HepG2 (cell line): Measurements from ENCODE around the gene ARHGAP26.

ENCODE experiments used
- MEIS2 ChIP-seq: sonication (generic); formaldehyde crosslinking; IDR thresholded peaks from 2 replicates; pipeline ENCODE4 v1.9.0; 2021; ENCODE audit warnings: mild to moderate bottlenecking, missing genetic modification reagents
- PRPF4 ChIP-seq: fragments of 200-400 bp; formaldehyde crosslinking; IDR thresholded peaks from 2 replicates; pipeline ENCODE4 v1.6.1; 2016; ENCODE audit warnings: low read length, low read depth; ENCODE audit not compliant: poor library complexity, severe bottlenecking
- RFX5 ChIP-seq: IDR thresholded peaks from 2 replicates; pipeline ENCODE4 v1.6.1; 2011; ENCODE audit warnings: low read depth, low read length, improper control_type of control experiment
- ZFP36 ChIP-seq: fragments of 150-350 bp; IDR thresholded peaks from 2 replicates; pipeline ENCODE4 v1.6.1; 2018; ENCODE audit warnings: borderline replicate concordance, low read length, low read depth; ENCODE audit not compliant: partially characterized antibody
- TF ChIP-seq, protein P1 (sequence below): IDR thresholded peaks from 2 replicates; pipeline ENCODE4 v1.6.1; 2016; ENCODE audit warnings: missing compliant biosample characterization, missing genetic modification reagents, borderline replicate concordance

DNA sequence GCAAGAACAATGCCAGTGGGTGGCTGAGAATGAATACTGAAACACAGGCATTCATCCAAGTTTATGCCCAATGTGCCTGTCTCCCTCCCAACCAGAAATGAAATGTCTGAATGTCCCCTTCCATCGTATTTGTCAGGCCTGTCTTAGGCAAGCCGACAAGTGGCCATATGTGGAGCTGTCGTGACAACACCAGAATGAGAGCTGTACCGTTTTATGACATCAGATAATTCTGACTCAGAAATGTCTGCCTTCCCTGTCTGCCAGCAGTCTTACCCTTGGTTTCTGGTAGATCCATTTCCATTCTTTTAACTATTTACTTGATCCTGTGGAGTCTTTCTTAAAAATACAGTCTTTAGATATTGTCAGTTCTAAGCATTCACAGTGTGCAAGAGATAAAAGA lies 421.5 kb downstream of the ARHGAP26 start:
- TF ChIP-seq PRPF4 (no peak), ZFP36 (no peak), MEIS2 (CRISPR knock-in tag) (no peak), RFX5 (no peak)
- TF ChIP-seq, protein P1, sequence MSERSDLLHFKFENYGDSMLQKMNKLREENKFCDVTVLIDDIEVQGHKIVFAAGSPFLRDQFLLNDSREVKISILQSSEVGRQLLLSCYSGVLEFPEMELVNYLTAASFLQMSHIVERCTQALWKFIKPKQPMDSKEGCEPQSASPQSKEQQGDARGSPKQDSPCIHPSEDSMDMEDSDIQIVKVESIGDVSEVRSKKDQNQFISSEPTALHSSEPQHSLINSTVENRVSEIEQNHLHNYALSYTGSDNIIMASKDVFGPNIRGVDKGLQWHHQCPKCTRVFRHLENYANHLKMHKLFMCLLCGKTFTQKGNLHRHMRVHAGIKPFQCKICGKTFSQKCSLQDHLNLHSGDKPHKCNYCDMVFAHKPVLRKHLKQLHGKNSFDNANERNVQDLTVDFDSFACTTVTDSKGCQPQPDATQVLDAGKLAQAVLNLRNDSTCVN: no peak
